ENCODE data around the gene HAUS5.

The HAUS5 gene

GRCh38 chr19:35612559-35613321 is at the start of gene HAUS5:
HAUS5 (plus strand) TSS chr19:35612735; CDS start chr19:35612795, 60 bp downstream.
- TF ChIP-seq CTCF (IDR thresholded peaks at IDR 0.05; ENCODE audit: low read depth, low read length) = no peak
- Histone ChIP-seq H4K20me1 (ENCODE audit: insufficient read depth, low read length) (no peaks in the 10 kb centered on the region), H3K4me1 (ENCODE audit: low read length) (peaks cover 29% of the 10 kb centered on the region), H2AFZ (ENCODE audit: low read depth, low read length) (peak within 1 kb of the TSS; percentile 65), H3K9ac (ENCODE audit: low read length) (peak within 1 kb of the TSS; percentile 83), H3K27me3 (ENCODE audit: low read depth, low read length) (no peaks in the 10 kb centered on the region), H3K79me2 (ENCODE audit: low read length) (peaks cover 10% of the 10 kb centered on the region; the same call in 1 of the 2 replicates), H3K4me3 (ENCODE audit: low read length) (peak within 1 kb of the TSS; percentile 79), H3K36me3 (replicated peaks; ENCODE audit: low read depth, low read length) (peaks cover 17% of the 10 kb centered on the region), H3K4me2 (ENCODE audit: low read length) (peak within 1 kb of the TSS; percentile 83), H3K27ac (ENCODE audit: low read length) (peak within 1 kb of the TSS; percentile 9; the same call in 1 of the 2 replicates), H3K9me3 (ENCODE audit: insufficient read depth, low read length) (no peaks in the 10 kb centered on the region)

GRCh38 chr19:35562776-35563175 is 49.8 kb upstream of the HAUS5 start:
- Histone ChIP-seq H3K9me3 (ENCODE audit: insufficient read depth, low read length) (no peaks in the 10 kb centered on the region), H4K20me1 (ENCODE audit: insufficient read depth, low read length) (no peaks in the 10 kb centered on the region), H3K4me3 (ENCODE audit: low read length) (no peak overlapping the region), H3K4me1 (ENCODE audit: low read length) (peaks cover 14% of the 10 kb centered on the region), H3K27ac (ENCODE audit: low read length) (no peak overlapping the region), H3K4me2 (ENCODE audit: low read length) (no peak overlapping the region), H3K9ac (ENCODE audit: low read length) (no peak overlapping the region), H3K27me3 (ENCODE audit: low read depth, low read length) (peaks cover 30% of the 10 kb centered on the region), H3K36me3 (replicated peaks; ENCODE audit: low read depth, low read length) (no peaks in the 10 kb centered on the region), H2AFZ (ENCODE audit: low read depth, low read length) (no peak overlapping the region), H3K79me2 (ENCODE audit: low read length) (no peaks in the 10 kb centered on the region)
- TF ChIP-seq CTCF (IDR thresholded peaks at IDR 0.05; ENCODE audit: low read depth, low read length) = no peak
- TF ChIP-seq EZH2phosphoT487 (IDR thresholded peaks at IDR 0.05; ENCODE audit: low read depth) = no peak

- Histone ChIP-seq H3K4me1 (ENCODE audit: low read length) (peaks cover 14% of the 10 kb centered on the region), H2AFZ (ENCODE audit: low read depth, low read length) (no peak within 1 kb of the TSS), H3K4me3 (ENCODE audit: low read length) (no peak within 1 kb of the TSS), H3K79me2 (ENCODE audit: low read length) (no peaks in the 10 kb centered on the region), H3K36me3 (replicated peaks; ENCODE audit: low read depth, low read length) (no peaks in the 10 kb centered on the region), H3K27ac (ENCODE audit: low read length) (no peak within 1 kb of the TSS), H3K9me3 (ENCODE audit: insufficient read depth, low read length) (no peaks in the 10 kb centered on the region), H3K4me2 (ENCODE audit: low read length) (no peak within 1 kb of the TSS), H3K27me3 (ENCODE audit: low read depth, low read length) (peaks cover 33% of the 10 kb centered on the region), H4K20me1 (ENCODE audit: insufficient read depth, low read length) (no peaks in the 10 kb centered on the region), H3K9ac (ENCODE audit: low read length) (no peak within 1 kb of the TSS)
- no peak for TF ChIP-seq EZH2phosphoT487 (IDR thresholded peaks at IDR 0.05; ENCODE audit: low read depth)
- no peak for TF ChIP-seq CTCF (IDR thresholded peaks at IDR 0.05; ENCODE audit: low read depth, low read length)
Observed at GRCh38 chr19:35563207-35563829, 49.2 kb upstream of the HAUS5 start, which contains the start of gene ATP4A. ATP4A (minus strand) TSS chr19:35563658; CDS start chr19:35563629, 29 bp downstream.

Data from OCI-LY3 (cell line).